ENCODE data around the gene C1QTNF9B.

C1QTNF9B gene

DNA sequence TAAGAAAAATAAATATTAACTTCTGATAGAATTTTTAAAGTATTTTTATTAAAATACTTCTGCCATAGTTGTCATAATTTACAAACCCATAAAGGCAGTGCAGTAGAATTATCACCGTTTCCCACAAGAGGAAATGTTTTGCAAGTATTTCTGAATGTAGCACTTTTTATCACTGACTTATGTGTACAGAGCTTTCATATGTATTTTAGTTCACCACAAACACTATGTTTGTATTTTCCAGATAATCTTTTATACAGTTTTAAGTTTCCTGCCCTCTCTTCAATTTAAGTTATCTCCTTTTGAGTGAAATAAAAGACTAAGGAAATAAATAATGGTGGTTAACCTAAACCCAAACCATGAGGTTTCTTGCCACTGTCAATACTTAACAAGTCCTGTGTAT, 32.3 kb downstream of the C1QTNF9B start:
- Histone ChIP-seq H3K27me3 (ENCODE audit: insufficient read depth, poor library complexity, severe bottlenecking) (no peaks in the 10 kb centered on the region), H3K4me3 (replicated peaks; ENCODE audit: insufficient read depth, low read length) (no peak overlapping the region), H3K27ac (replicated peaks) (no peak overlapping the region)
- no peak for TF ChIP-seq CTCF (IDR thresholded peaks at IDR 0.05; ENCODE audit: insufficient read depth, low read length)
- TF ChIP-seq SPI1 (IDR thresholded peaks at IDR 0.05; ENCODE audit: borderline replicate concordance, low read depth) = no peak
- no peak for TF ChIP-seq POLR2AphosphoS5 (IDR thresholded peaks at IDR 0.05; ENCODE audit: low read depth)
- TF ChIP-seq, protein P1, sequence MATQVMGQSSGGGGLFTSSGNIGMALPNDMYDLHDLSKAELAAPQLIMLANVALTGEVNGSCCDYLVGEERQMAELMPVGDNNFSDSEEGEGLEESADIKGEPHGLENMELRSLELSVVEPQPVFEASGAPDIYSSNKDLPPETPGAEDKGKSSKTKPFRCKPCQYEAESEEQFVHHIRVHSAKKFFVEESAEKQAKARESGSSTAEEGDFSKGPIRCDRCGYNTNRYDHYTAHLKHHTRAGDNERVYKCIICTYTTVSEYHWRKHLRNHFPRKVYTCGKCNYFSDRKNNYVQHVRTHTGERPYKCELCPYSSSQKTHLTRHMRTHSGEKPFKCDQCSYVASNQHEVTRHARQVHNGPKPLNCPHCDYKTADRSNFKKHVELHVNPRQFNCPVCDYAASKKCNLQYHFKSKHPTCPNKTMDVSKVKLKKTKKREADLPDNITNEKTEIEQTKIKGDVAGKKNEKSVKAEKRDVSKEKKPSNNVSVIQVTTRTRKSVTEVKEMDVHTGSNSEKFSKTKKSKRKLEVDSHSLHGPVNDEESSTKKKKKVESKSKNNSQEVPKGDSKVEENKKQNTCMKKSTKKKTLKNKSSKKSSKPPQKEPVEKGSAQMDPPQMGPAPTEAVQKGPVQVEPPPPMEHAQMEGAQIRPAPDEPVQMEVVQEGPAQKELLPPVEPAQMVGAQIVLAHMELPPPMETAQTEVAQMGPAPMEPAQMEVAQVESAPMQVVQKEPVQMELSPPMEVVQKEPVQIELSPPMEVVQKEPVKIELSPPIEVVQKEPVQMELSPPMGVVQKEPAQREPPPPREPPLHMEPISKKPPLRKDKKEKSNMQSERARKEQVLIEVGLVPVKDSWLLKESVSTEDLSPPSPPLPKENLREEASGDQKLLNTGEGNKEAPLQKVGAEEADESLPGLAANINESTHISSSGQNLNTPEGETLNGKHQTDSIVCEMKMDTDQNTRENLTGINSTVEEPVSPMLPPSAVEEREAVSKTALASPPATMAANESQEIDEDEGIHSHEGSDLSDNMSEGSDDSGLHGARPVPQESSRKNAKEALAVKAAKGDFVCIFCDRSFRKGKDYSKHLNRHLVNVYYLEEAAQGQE (IDR thresholded peaks at IDR 0.05; ENCODE audit: insufficient replicate concordance, low read depth) = no peak
- TF ChIP-seq GABPA (IDR thresholded peaks at IDR 0.05; ENCODE audit: low read depth) = no peak
- no peak for DNase-seq (ENCODE audit: low read depth in 1 of 2, low spot score in 1 of 2)

- Histone ChIP-seq H3K27me3 (ENCODE audit: insufficient read depth, poor library complexity, severe bottlenecking) (no peaks in the 10 kb centered on the region), H3K4me3 (replicated peaks; ENCODE audit: insufficient read depth, low read length) (no peak overlapping the region), H3K27ac (replicated peaks) (no peak overlapping the region)
- no peak for TF ChIP-seq SPI1 (IDR thresholded peaks at IDR 0.05; ENCODE audit: borderline replicate concordance, low read depth)
- TF ChIP-seq GABPA (IDR thresholded peaks at IDR 0.05; ENCODE audit: low read depth) = no peak
- no peak for DNase-seq (ENCODE audit: low read depth in 1 of 2, low spot score in 1 of 2)
Observed at GRCh38 chr13:23861310-23861709, 36.0 kb downstream of the C1QTNF9B start.

GRCh38 chr13:23859904-23860303, 37.4 kb downstream of the C1QTNF9B start:
- H3K27ac ChIP-seq (replicated peaks) = no peak overlapping the region

More at GRCh38 chr13:23859904-23860303, 37.4 kb downstream of the C1QTNF9B start:
- TF ChIP-seq CTCF (IDR thresholded peaks at IDR 0.05; ENCODE audit: insufficient read depth, low read length) (no peak), SPI1 (IDR thresholded peaks at IDR 0.05; ENCODE audit: borderline replicate concordance, low read depth) (no peak), POLR2AphosphoS5 (IDR thresholded peaks at IDR 0.05; ENCODE audit: low read depth) (no peak), GABPA (IDR thresholded peaks at IDR 0.05; ENCODE audit: low read depth) (no peak)
- TF ChIP-seq, protein P1 (IDR thresholded peaks at IDR 0.05; ENCODE audit: insufficient replicate concordance, low read depth) = no peak
- Histone ChIP-seq H3K4me3 (replicated peaks; ENCODE audit: insufficient read depth, low read length) (no peak overlapping the region), H3K27me3 (ENCODE audit: insufficient read depth, poor library complexity, severe bottlenecking) (no peaks in the 10 kb centered on the region)
- DNase-seq (ENCODE audit: low read depth in 1 of 2, low spot score in 1 of 2) = no peak

Measured in HL-60 (cell line).